HG03342 (cell line): ENCODE results near the gene DDAH1.

Experiments used
- ATAC-seq: cut with Tn5 transposase; IDR thresholded peaks from one replicate; pipeline ENCODE4 v1.9.1; 2021; ENCODE audit warnings: mild to moderate bottlenecking, moderate library complexity; ENCODE audit not compliant: unreplicated experiment

The DDAH1 gene

GRCh38 chr1:85445906-85446305 is 19.1 kb downstream of the DDAH1 start:
- ATAC-seq: no peak

GRCh38 chr1:85444381-85444780 is 20.6 kb downstream of the DDAH1 start:
- no peak for ATAC-seq

DNA sequence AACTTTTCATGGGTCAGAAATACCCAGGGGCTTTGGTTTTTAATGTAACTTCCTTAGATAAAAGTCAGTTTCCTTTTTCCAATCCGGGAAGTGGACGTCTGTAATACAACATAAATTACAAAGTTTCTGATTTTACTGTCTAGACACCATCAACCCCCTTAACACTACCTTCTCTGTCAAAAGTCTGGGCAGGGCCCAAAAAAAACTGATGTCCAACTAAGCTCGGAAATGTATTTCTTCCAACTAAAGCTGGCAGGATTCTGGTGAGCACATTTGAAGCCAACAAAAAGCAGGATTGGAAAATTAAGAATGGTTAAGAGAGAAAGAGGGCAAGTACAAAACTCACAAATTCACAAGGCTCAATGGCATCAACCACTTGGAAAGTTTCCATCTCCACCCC is 24.3 kb downstream of the DDAH1 start:
- ATAC-seq: no peak

DNA sequence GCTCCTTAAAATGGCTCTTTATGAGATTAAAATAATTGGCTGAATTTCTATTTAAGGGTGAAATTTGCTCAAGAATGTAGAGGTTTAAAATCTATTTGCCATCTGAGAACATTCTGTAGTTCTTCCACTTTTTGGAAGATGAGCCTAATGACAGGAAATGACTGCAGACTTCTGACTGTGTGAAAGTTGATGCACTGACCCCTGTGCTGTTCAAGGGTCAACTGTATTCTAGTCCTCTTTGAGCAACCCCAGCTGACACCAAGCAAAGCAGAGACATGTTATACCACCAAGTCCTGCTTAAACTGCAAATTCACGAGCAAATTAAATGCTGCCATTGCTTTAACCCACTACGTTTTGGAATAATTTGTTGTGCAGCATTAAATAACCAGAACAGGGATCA is 26.6 kb downstream of the DDAH1 start:
- ATAC-seq: no peak

GRCh38 chr1:85437139-85437538 is 27.8 kb downstream of the DDAH1 start:
- no peak for ATAC-seq

DNA sequence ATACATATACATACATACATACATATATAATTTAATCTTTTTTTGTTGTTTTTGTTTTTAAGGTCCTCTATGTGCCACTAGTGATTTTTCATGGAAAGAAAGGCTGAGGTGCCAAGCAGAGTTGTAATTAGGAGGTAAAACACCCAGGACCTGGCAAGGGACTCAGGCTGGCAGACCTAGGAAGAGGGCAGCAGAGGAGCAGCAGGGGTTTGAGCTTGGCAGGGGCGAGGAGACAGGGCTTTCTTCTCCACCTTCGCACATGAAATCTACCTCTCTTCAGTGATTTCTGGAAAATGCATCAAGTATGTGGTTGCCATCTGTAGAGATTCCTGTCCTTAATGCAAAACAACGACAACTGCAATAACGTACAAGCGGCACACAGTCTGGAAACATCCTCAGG is 31.9 kb downstream of the DDAH1 start:
- ATAC-seq: no peak

DNA sequence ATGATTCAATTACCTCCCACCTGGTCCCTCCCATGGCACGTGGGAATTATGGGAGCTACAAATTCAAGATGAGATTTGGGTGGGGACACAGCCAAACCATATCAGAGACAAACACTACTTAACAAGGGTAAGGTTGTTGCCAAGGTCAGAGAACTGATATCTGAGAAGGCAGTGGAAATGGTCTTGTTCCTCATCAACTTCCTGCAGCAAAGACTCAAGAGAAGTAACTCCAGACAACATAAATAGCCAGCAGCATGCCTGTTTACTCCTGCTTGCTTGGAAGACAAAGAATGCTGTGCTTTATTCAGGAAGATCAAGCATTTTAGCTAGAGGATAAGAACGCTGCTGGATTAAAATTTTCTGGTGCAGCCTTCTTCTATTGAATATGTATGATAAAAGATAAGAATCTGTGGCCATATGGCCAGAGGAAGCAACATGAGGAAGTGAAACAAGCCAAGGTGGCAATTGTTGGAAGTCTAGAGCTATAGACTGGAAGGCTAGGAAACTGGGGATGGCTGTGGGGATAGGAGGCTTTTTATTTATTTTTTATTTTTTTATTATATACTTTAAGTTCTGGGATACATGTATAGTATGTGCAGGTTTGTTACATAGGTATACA is 36.4 kb downstream of the DDAH1 start:
- no peak for ATAC-seq

GRCh38 chr1:85427849-85428248 is 37.1 kb downstream of the DDAH1 start:
- ATAC-seq: no peak

DNA sequence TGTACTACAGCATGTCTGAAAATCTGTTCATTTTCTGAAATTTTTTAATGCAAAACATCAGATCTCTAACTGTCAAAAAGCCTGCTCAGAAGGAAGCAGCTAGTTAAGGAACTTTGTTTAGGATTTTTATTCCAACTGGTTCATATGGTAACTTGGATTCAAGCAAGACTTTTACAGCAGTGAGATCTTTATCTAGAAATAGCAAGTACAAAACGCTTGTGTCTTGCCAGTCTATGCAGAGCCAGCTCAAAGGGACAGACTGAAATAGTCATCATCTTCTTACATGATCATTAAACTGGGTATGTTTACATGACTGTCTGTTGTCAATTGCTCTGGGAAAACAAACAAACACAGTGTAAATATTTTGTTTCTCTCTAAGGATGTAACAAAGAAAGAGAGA is 37.6 kb downstream of the DDAH1 start:
- ATAC-seq: no peak

GRCh38 chr1:85421179-85421578 is 43.8 kb downstream of the DDAH1 start:
- ATAC-seq: no peak

DNA sequence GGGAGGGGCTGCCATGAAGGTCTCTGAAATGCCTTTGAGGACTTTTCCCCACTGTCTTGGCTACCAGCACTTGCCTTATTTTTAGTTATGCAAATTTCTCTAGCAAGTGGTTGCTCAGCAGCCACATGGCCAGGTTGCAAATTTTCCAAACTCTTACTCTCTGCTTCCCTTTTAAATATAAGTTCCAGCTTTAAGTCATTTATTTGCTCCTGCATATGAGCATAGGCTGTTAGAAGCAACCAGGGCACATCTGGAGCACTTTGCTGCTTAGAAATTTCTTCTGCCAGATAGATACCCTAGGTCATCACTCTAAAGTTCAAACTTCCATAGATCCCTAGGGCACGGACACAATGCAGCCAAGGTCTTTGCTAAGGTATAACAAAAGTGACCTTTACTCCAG is 44.8 kb downstream of the DDAH1 start:
- ATAC-seq: no peak

- ATAC-seq: no peak
Observed at GRCh38 chr1:85417876-85418275, 47.1 kb downstream of the DDAH1 start.

GRCh38 chr1:85417017-85417416 is 47.9 kb downstream of the DDAH1 start:
- ATAC-seq: no peak

DNA sequence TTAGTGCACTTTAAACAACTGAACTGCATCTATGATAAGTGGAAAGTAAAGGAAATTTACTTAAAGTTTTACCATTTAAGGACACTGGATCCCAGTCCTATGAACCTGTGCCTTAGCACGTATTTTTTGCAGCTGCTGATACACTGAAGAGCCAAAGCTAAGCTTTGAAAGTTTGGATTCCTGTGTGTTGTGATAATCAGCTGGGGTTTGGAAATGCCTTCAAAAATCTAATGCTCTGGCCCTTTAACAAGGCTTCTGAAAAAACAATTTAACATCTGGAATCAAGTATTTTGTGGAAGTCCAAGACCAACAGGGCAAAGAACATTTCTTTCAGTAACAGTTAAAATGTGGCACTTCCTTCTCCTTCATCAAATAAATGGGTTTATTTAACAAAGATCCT is 51.8 kb downstream of the DDAH1 start:
- no peak for ATAC-seq

GRCh38 chr1:85411567-85412305 is 53.2 kb downstream of the DDAH1 start:
- ATAC-seq: no peak

DNA sequence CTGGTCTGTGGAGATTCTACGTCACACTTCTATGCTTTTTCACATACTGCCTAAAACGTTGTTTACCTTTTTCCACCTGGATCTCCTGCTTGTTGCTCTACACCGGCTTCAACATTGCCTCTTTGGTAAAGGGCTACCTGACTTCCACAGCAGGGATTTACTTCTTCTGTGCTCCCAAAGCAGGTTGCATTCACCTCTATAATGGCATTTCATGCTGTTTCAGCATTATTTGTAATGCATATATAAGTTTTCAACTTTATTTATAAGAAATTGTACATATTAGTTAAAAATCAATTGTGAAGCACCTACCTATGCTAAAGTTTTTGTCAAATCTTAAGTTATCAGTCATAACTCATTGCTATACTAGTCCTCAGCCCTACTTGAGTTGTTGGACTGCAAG is 55.4 kb downstream of the DDAH1 start:
- ATAC-seq: no peak

- ATAC-seq: no peak
Observed at GRCh38 chr1:85407746-85408377, 57.1 kb downstream of the DDAH1 start.

DNA sequence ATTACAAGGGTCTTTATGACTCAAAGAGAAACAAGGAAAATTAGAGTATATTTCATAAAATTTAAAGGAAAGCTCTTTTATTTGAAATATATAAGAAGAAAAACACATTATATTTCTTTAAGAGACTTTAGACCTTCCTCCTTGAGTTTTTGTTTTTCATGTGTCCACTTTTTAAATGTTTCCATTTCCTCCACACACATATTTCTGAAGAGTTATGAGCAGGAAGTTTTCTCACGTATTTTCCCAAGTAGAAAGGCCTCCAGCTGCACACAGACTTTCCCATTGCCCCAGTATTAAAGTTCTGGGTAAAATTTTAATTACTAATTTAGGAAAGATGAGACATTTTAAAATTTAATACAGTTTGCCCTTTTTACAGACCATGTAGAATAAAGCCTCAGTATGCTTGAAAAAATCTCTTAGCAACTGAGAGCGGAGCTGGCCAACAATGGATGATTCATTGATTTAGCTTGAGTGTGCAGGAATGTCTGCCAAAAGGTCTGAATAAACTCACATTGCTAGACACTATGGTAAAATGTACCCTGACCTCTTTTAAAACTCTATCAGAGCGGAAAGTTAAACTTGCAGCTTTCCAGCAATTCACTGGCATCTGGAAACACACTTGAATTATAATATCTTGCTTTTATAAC is 57.9 kb downstream of the DDAH1 start:
- no peak for ATAC-seq

DNA sequence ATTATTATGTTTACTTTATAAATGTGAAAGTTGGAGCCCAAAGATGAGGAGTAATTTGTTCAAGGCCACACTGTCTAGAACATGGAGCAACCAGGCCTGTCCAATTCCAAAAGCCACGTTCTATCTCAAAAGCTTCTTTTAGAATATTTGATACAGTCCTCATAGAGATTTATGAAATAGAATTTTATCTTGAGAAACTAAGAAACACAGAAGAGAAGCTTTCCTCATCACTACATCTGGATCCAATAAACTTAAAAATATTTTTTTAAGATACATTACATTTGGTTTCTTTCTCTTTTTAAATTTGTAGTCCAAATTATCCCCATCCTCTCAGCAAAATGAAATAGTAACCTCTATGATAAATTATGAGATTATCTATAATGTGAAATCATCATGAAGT is 58.9 kb downstream of the DDAH1 start:
- no peak for ATAC-seq

DNA sequence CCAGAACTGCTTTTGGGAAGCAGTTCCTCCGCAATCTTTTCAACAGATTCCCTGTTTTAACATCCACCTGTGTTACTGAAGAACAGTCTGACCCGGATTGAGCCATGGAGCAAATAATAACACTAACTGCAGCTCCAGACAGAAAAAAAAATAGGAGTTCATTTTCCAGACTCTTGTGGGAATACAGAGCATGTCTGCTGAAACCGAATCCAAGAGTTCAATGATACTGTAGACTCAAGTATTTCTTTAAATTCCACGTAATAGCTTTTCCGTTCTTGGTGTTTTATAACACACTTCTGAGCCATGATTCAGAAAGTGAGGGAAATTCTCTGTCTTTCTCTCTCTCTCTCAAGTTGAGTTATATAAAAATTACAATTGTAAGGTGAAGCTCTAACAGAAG is 60.6 kb downstream of the DDAH1 start:
- no peak for ATAC-seq

- no peak for ATAC-seq
Observed at GRCh38 chr1:85398391-85399064, 66.4 kb downstream of the DDAH1 start.
